T-helper 22 cell (primary cell): ENCODE measurements around the gene GALK2.
A peak's percentile ranks its signal among the peaks of the same experiment; 100 is the strongest.

Experiments
- DNase-seq: peaks from one replicate; pipeline ENCODE4 v3.0.0-alpha.2; 2020; ENCODE audit warnings: low read depth

The GALK2 gene

GRCh38 chr15:49169880-49170597 is at the start of gene GALK2:
TSS of gene GALK2 (plus strand) at chr15:49170247. CDS start at chr15:49170323, 76 bp downstream.
- peak; percentile 87 for DNase-seq

DNA sequence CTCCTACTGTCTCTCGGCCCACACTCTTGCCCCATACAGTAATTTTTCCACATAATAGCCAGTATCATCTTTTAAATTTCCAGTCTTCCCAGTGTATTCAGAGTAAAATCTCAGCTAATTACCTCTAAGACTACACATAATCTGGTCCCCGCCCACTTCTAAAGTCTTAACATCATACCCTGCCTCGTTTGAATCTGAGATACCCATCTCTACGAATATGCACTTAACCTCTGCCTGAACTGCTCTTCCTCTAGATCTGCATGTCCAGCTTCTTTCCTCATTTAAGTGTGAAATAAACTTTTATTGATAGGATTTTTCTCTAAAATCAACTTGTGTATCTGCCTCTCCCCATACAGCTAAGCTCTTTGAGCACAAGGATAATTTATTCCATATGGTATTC is 49.2 kb upstream of the GALK2 start:
- DNase-seq: no peak

GRCh38 chr15:49121901-49122300 is 48.1 kb upstream of the GALK2 start:
- no peak for DNase-seq

GRCh38 chr15:49122541-49123062 is 47.4 kb upstream of the GALK2 start:
- no peak for DNase-seq

DNA sequence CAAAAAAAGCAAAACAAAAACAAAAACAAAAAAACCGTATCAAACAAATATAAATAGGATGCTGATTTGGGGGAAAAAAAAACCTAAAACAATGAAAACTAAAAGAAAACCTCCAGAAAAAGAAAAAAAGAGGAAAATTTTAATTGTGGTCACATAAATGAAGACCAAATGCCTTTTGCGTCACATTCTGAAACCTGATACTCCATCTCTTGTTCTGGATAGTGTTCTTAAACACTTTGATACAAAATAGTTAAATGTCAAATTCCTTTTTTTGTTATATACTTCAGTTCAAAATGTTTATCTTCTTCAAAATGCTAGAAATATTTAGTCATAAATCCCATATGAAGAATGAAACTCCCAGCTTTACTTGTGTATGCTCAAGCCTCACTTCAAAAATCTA is 45.7 kb upstream of the GALK2 start:
- no peak for DNase-seq

GRCh38 chr15:49131403-49131802 is 38.6 kb upstream of the GALK2 start:
- DNase-seq: no peak

- no peak for DNase-seq
Observed at GRCh38 chr15:49134683-49135341, 35.2 kb upstream of the GALK2 start.

- no peak for DNase-seq
Observed at GRCh38 chr15:49135342-49135857, 34.6 kb upstream of the GALK2 start.

DNA sequence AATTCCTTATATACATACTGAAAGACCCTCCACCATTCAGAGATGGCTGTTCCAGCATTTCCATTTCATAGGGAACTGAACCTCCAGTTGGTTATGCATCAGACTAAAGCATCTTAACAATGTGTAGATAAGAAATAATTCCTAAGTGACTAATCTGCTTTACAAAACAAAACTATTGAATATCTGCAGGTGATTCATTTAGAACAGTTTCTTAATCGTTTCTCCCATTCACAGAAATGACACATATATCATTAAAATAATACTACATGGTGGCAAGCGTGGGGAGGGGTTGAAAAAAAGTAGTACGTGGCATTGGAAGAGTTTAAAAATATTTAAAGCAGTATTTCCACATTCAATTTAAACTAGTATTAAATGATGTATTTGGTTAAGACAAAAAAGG is 34.1 kb upstream of the GALK2 start:
- no peak for DNase-seq

DNA sequence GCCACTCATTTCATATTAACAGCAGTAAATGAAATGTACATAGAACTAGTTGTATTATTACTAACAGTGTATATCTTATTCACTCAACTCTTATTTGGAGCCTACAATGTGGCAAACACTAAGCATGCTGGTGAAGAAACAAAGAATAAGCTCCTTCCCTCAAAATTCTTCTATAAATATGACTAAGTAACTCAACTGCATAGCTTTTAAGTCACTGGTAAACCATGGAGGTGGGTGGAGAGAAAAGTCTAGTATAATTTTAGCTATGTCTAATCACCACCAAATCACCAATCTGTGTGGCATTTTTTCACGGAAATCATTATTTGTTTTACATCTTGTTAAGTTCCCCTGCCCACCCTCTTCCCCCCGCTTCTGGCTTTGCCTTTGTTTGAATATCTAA is 32.2 kb upstream of the GALK2 start:
- DNase-seq: no peak

GRCh38 chr15:49145651-49146609 is 24.1 kb upstream of the GALK2 start:
- no peak for DNase-seq

DNA sequence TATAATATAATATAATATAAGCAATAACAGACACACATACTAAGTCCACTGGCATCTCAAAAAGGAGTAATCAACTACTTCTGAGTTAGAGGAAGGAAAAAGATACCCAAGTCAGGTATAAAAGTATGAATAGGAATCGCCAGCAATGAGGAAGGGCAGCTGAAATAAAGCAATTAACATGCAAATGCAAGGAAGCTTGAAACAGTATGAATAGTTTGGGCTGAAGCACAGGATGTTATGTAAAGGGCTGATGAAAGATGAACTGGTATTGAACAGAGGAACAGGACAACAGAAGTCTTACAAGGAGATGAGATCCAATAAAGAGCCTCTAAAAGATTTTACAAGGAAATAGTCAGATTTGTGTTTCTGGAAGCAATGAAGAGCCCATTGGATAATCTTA is 21.7 kb upstream of the GALK2 start:
- no peak for DNase-seq

GRCh38 chr15:49148727-49149126 is 21.3 kb upstream of the GALK2 start:
- no peak for DNase-seq

- no peak for DNase-seq
Observed at GRCh38 chr15:49151831-49152230, 18.2 kb upstream of the GALK2 start.

DNA sequence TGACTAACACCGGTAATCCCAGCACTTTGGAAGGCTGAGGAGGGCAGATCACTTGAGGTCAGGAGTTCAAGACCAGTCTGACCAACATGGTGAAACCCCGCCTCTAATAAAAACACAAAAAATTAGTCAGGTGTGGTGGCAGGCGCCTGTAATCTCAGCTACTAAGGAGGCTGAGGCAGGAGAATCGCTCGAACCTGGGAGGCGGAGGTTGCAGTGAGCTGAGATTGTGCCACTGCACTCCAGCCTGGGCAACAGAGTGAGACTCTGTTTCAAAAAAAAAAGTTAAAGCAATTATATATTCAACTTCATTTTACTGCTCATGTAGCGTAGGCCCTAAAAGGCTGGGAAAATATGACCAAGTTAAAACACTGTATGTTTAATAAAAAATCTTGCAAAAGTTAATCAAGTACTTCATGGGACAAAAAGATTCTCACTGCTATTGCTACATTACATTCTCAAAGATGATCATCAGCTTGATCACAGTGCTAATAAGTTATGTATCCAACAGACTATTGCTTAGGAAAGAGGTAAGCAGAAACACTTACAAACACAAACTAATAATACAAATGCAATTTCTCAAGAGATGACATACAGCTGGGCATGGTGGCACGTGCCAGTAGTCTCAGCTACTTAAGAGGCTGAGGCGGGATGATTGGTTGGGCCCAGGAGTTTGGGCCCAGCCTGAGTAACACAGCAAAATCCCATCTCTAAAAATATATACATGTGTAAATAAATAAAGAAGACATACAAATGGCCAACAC is 17.3 kb upstream of the GALK2 start:
- no peak for DNase-seq

DNA sequence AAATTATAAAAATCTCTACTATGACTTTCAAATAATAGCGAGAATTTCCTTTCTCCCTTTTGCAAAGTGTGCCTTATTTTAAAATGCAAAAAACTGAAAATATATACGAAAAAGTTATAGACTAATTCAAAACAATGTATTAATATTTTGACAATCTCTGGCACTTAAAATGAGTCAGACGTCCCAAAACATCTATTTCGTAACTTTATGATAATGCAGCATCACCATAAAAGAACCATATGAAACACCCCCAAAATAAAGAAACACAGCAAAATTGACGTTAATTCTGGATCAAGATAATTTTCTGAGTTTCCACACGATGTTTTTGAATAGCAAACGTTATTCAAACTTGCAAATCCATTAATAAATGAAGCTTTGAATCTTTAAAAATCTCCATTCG is 15.7 kb upstream of the GALK2 start:
- DNase-seq: no peak

- DNase-seq: no peak
Observed at GRCh38 chr15:49154799-49155109, 15.3 kb upstream of the GALK2 start.

- peak; percentile 89 for DNase-seq
Observed at GRCh38 chr15:49155110-49155833, 14.8 kb upstream of the GALK2 start, which contains the start of gene COPS2. TSS of gene COPS2 (minus strand) at chr15:49155599. CDS start at chr15:49155578, 21 bp downstream.

DNA sequence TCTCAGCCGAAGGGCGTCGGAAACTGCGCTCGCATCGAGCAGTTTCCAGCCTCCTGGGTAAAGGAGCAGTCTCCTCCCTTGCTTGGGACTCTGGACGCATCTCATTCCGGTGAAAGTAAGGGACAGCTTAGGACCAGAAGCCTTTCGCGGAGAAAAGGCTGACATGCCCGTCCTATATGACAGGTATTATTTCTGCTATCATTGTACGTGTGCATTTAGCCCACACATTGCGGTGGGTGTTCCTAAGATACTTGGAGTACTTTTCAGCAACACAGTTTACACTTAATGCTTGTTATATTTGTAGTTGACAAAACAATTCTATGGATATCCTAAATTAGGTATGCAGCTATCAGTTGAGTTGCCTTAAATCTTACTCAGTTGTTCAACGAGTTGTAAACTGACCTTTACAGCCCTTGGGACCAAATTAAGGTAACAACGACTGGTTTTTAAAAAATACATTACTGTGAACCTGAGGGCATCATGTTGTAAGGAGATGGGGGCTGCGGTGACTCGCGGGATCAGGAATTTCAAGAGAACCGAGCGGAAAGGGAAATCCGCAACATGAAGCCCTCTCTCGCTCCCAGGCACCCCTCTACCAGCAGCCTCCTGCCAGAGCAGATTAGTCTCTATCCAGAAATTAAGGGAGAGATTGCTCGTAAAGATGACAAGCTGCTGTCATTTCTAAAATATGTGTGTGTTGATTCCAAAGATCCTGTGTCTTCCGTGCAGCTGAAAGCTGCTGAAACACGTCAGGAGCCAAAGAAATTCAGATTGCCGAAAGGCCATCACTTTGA is 14.0 kb upstream of the GALK2 start:
- no peak for DNase-seq

- no peak for DNase-seq
Observed at GRCh38 chr15:49163678-49164077, 6.4 kb upstream of the GALK2 start.
